GM10248 (cell line): ENCODE measurements around the gene NMNAT2.
"Not testable (repeated sequence)": the region's sequence is repeated elsewhere in the genome, so short reads cannot be mapped to it uniquely, and the experiment has no call there.

ENCODE experiments used
- CTCF ChIA-PET: fragments of 300-600 bp; sonication (Branson Sonifier 250); formaldehyde crosslinking; extraction: SDS; loops from one replicate; lab custom pipeline; 2021; ENCODE audit warnings: antibody characterized with exemption; lab: Yijun Ruan, JAX
- POLR2A ChIA-PET: fragments of 350-650 bp; sonication (Branson Sonifier 250); formaldehyde crosslinking; extraction: SDS; loops from one replicate; lab custom pipeline; 2020; ENCODE audit warnings: antibody characterized with exemption; lab: Yijun Ruan, JAX
- DNase-seq: peaks from one replicate; pipeline ENCODE4 v3.0.0; 2012; ENCODE audit errors: extremely low spot score
- TF ChIP-seq, protein P1 (sequence below): IDR thresholded peaks from 2 replicates; pipeline ENCODE4 v1.5.1; 2012; ENCODE audit warnings: mild to moderate bottlenecking, low read depth; ENCODE audit errors: extremely low read depth, missing control alignments, control extremely low read depth

The NMNAT2 gene

GRCh38 chr1:183246436-183246835 lies 171.7 kb downstream of the NMNAT2 start:
- POLR2A ChIA-PET: no interaction called here
- TF ChIP-seq, protein P1, sequence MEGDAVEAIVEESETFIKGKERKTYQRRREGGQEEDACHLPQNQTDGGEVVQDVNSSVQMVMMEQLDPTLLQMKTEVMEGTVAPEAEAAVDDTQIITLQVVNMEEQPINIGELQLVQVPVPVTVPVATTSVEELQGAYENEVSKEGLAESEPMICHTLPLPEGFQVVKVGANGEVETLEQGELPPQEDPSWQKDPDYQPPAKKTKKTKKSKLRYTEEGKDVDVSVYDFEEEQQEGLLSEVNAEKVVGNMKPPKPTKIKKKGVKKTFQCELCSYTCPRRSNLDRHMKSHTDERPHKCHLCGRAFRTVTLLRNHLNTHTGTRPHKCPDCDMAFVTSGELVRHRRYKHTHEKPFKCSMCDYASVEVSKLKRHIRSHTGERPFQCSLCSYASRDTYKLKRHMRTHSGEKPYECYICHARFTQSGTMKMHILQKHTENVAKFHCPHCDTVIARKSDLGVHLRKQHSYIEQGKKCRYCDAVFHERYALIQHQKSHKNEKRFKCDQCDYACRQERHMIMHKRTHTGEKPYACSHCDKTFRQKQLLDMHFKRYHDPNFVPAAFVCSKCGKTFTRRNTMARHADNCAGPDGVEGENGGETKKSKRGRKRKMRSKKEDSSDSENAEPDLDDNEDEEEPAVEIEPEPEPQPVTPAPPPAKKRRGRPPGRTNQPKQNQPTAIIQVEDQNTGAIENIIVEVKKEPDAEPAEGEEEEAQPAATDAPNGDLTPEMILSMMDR: no peak
- no peak for DNase-seq
- CTCF ChIA-PET: interaction anchor here (2.0 to 3.5 kb wide), 2 partner anchors 18 to 36 kb away, joined by 4 to 20 read pairs; no protein-coding TSS in a partner anchor

- no peak for DNase-seq
- CTCF ChIA-PET: no interaction called here
- POLR2A ChIA-PET: no interaction called here
- TF ChIP-seq, protein P1: no peak
These were observed 172.8 kb downstream of the NMNAT2 start for GRCh38 chr1:183245357-183245756.

- POLR2A ChIA-PET: no interaction called here
- TF ChIP-seq, protein P1: no peak
- CTCF ChIA-PET: interaction anchor here (1.3 kb wide), 1 partner anchor 13 kb away, joined by 3 read pairs; no protein-coding TSS in a partner anchor
- DNase-seq: no peak
These were observed 173.7 kb downstream of the NMNAT2 start for GRCh38 chr1:183244466-183244865.

GRCh38 chr1:183243161-183244050 lies 174.8 kb downstream of the NMNAT2 start:
- TF ChIP-seq, protein P1: no peak
- no peak for DNase-seq
- POLR2A ChIA-PET: no interaction called here
- CTCF ChIA-PET: interaction anchor here (1.2 to 7.0 kb wide), 4 partner anchors 14 to 281 kb away, joined by 3 to 57 read pairs (median 6); no protein-coding TSS in a partner anchor

DNA sequence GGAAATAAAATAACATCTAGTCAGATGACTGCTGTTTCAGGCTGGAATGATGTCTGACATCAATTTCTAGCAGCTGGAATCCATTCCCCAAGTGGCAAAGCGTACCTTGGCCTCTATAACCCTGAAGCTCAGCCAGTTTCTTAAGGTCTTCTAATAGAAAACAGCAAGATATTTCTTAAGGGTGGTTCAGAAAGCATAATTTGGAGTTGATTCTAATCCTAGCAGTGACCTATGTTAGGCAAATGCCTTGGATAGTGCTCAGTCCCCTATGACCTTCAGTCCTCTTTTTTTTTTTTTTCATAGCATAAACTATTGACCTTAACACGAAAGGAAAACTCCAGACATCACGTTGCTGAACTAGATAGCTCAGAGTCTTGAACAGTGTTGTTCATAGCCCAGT lies 175.6 kb downstream of the NMNAT2 start:
- CTCF ChIA-PET: interaction anchor here (1.2 to 7.0 kb wide), 3 partner anchors 13 to 280 kb away, joined by 4 to 57 read pairs (median 7); no protein-coding TSS in a partner anchor
- TF ChIP-seq, protein P1: no peak
- POLR2A ChIA-PET: no interaction called here
- no peak for DNase-seq

DNA sequence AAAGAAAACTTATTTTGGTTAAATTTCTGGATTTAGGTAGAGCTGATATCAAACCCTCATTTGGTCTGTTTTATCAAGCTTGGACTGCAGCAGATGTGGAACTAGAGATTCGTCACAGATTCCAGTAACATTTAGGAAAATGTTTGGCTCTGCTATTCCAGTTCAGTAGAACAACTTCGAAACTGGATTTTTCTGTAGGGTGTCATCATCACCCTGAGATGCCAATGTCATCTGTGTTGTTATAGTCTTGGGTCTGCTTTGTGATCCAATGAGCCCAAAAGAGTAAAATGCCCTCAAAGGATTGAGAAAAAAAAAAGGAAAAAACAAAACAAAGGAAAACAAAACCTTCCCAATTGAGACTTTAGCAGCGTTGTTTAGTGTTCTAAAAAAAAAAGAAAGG lies 176.7 kb downstream of the NMNAT2 start:
- ChIA-PET POLR2A (no interaction called here), CTCF (interaction anchor here (1.4 to 7.0 kb wide), 3 partner anchors 12 to 279 kb away, joined by 4 to 57 read pairs (median 7); no protein-coding TSS in a partner anchor)
- TF ChIP-seq, protein P1: no peak
- DNase-seq: no peak

DNA sequence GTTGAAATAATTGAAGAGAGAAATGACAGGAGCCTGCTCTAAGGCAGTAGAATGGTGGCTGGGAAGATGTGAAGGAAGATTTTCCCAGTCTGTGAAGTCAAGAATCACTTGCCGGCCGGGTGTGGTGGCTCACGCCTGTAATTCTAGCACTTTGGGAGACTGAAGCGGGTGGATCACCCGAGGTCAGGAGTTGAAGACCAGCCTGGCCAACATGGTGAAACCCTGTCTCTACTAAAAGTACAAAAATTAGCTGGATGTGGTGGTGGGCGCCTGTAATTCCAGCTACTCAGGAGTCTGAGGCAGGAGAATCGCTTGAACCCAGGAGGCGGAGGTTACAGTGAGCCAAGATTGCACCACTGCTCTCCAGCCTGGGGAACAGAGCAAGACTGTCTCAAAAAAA lies 177.3 kb downstream of the NMNAT2 start:
- CTCF ChIA-PET: interaction anchor here (0.7 to 7.0 kb wide), 6 partner anchors 8 to 278 kb away, joined by 3 to 57 read pairs (median 5); no protein-coding TSS in a partner anchor

More for the DNA sequence above, 177.3 kb downstream of the NMNAT2 start:
- DNase-seq, POLR2A ChIA-PET: not testable (repeated sequence)
